ENCODE data around the gene HACL1. TPM values are rescaled to one million over a fixed set of nuclear protein-coding genes. Genes with fewer than 3 reads are reported as not detected.

HACL1 gene
- total RNA-seq, 1 donor from 2014 or later: 15.2 TPM

DNA sequence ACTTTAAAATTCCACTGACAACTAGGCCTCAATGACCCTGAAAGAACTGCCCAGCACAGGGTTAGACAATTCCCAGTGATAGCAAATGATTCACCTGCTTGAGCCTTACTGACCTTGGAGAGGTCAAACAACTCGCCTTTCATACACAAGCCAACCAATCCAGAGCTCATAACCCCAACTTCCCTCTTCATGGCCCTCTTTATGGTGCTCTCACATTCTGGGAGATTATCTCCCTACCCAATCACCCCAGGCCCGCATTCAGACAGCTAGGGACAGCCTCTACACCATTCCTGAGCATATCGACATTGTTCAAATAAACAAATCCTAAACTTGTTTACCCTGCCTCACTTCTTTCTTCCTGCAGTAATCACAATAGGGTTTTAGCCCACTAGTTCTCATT, 47.6 kb downstream of the HACL1 start:
- intact Hi-C loops (cut with DNase I): no loop called here
- peaks cover 13% of the 10 kb centered on the region for H3K4me1 ChIP-seq
- no peak for ATAC-seq
- H3K9me3 ChIP-seq: no peaks in the 10 kb centered on the region
- TF ChIP-seq, protein P1, sequence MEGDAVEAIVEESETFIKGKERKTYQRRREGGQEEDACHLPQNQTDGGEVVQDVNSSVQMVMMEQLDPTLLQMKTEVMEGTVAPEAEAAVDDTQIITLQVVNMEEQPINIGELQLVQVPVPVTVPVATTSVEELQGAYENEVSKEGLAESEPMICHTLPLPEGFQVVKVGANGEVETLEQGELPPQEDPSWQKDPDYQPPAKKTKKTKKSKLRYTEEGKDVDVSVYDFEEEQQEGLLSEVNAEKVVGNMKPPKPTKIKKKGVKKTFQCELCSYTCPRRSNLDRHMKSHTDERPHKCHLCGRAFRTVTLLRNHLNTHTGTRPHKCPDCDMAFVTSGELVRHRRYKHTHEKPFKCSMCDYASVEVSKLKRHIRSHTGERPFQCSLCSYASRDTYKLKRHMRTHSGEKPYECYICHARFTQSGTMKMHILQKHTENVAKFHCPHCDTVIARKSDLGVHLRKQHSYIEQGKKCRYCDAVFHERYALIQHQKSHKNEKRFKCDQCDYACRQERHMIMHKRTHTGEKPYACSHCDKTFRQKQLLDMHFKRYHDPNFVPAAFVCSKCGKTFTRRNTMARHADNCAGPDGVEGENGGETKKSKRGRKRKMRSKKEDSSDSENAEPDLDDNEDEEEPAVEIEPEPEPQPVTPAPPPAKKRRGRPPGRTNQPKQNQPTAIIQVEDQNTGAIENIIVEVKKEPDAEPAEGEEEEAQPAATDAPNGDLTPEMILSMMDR (IDR thresholded peaks at IDR 0.05): no peak
- no peak for DNase-seq
- no peak overlapping the region for H3K27ac ChIP-seq
- no peak overlapping the region for H3K4me3 ChIP-seq
- no peaks in the 10 kb centered on the region for H3K27me3 ChIP-seq
- no peaks in the 10 kb centered on the region for H3K36me3 ChIP-seq

DNA sequence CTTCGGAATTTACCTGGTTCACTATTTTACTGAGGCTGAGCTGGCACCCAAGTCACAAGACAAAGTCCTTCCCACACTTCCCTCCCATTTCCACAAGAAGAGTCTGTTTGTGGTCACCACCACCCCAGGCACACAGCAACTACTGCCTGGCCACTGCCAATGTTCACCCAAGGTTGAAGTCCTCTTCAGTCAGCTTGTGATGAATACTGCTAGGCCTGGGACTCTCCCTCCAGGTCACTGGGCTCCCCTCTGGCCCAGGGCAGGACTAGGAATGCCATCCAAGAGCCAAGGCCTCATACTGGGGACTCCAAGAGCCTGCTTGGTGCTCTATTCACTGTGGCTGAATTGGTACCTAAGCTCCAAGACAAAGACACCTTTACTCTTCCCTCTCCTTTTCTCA, 49.5 kb downstream of the HACL1 start:
- Histone ChIP-seq H3K27me3 (no peaks in the 10 kb centered on the region), H3K27ac (no peak overlapping the region), H3K9me3 (no peaks in the 10 kb centered on the region), H3K4me3 (no peak overlapping the region), H3K4me1 (peaks cover 3% of the 10 kb centered on the region), H3K36me3 (no peaks in the 10 kb centered on the region)
- TF ChIP-seq, protein P1 (IDR thresholded peaks at IDR 0.05): no peak
- DNase-seq (no peak), ATAC-seq (no peak)
- intact Hi-C loops (cut with DNase I): no loop called here

DNA sequence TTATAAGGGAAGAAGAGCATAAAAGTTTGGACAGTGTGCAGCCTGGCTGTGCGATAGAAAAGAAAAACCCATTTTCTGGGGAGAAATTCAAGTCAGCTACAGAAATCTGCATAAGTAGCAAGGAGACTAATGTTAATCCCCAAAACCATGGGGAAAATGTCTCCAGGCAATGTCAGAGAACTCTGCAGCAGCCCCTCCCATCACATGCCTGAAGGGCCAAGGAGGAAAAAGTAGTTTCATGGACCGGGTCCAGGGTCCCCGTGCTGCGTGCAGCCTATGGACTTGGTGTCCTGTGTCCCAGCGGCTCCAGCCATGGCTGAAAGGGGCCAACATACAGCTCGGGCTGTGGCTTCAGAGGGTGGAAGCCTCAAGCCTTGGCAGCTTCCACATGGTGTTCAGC, 51.5 kb downstream of the HACL1 start:
- Histone ChIP-seq H3K27me3 (no peaks in the 10 kb centered on the region), H3K9me3 (no peaks in the 10 kb centered on the region), H3K4me1 (no peaks in the 10 kb centered on the region), H3K27ac (no peak overlapping the region), H3K4me3 (no peak overlapping the region), H3K36me3 (no peaks in the 10 kb centered on the region)
- TF ChIP-seq, protein P1 (IDR thresholded peaks at IDR 0.05): no peak
- ATAC-seq: no peak
- no peak for DNase-seq
- intact Hi-C loops (cut with DNase I): no loop called here

- Histone ChIP-seq H3K4me3 (no peak overlapping the region), H3K27me3 (no peaks in the 10 kb centered on the region), H3K4me1 (no peaks in the 10 kb centered on the region), H3K9me3 (no peaks in the 10 kb centered on the region), H3K36me3 (no peaks in the 10 kb centered on the region), H3K27ac (no peak overlapping the region)
- intact Hi-C loops (cut with DNase I): no loop called here
- DNase-seq (no peak), ATAC-seq (no peak)
- TF ChIP-seq, protein P1 (IDR thresholded peaks at IDR 0.05): no peak
These were observed 58.8 kb downstream of the HACL1 start for GRCh38 chr3:15542614-15543013.

DNA sequence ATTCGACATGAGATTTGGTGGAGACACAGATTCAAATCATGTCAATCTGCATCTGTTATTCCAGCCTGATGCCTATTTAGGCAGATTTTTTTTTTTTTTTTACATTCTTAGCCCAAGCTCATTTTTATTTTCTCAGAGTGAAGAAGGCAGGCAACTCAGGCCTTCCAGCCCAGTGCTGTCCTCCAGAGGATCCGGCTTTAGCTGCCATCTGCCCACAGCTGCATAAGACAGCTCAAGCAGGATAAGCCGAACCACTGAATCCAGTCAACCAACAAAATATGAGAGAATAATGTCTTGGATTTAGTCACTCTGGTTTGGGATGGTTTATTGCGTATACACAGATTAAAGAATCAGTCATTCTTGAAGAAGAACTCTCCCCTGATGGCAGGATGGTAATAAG, 60.0 kb downstream of the HACL1 start:
- DNase-seq (no peak), ATAC-seq (no peak)
- no peaks in the 10 kb centered on the region for H3K9me3 ChIP-seq
- intact Hi-C loops (cut with DNase I): no loop called here
- H3K4me3 ChIP-seq: no peak overlapping the region
- H3K27ac ChIP-seq: no peak overlapping the region
- TF ChIP-seq, protein P1 (IDR thresholded peaks at IDR 0.05): no peak
- H3K27me3 ChIP-seq: no peaks in the 10 kb centered on the region
- H3K4me1 ChIP-seq: no peaks in the 10 kb centered on the region
- H3K36me3 ChIP-seq: no peaks in the 10 kb centered on the region

DNA sequence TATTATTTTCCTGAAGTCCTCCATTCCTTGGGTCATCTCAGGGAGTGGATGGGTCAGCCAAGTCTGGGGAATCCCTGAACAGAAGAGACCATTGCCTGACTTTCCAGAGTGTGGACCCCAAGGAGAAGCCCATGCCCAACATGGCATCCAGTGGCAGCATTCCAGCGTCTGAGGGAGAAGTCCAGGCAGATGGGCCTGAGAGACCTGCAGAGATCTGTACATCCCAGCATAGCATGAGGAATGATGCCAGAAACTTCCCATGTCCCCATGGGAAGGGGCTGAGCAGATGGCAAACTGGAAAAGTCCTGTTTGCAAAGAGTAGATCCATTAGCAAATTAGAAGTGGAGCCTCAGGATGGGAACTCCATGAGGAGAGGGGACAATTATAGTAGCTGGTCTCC, 62.3 kb downstream of the HACL1 start:
- H3K9me3 ChIP-seq: no peaks in the 10 kb centered on the region
- H3K4me1 ChIP-seq: no peaks in the 10 kb centered on the region
- no peaks in the 10 kb centered on the region for H3K36me3 ChIP-seq
- H3K27me3 ChIP-seq: no peaks in the 10 kb centered on the region
- TF ChIP-seq, protein P1 (IDR thresholded peaks at IDR 0.05): no peak
- ATAC-seq (no peak), DNase-seq (no peak)
- H3K27ac ChIP-seq: no peak overlapping the region
- no peak overlapping the region for H3K4me3 ChIP-seq
- intact Hi-C loops (cut with DNase I): no loop called here
